Esophagus squamous epithelium (tissue), 4 donors: Measurements from ENCODE around the gene CD34.

Source experiments
- CTCF ChIP-seq, 6 experiments: fragments of 450-650 bp in 4 of 6; fragments of 200-600 bp in 2 of 6; sonication (generic) in 2 of 6; IDR thresholded peaks; one replicate each; pipeline ENCODE4 v1.5.1; 2016 to 2019; ENCODE audit warnings: antibody characterized with exemption in 6 of 6, mild to moderate bottlenecking in 4 of 6, moderate library complexity in 4 of 6
- POLR2A ChIP-seq, 4 donors: fragments of 450-650 bp; IDR thresholded peaks; one replicate each; pipeline ENCODE4 v1.6.1; 2017; ENCODE audit warnings: antibody characterized with exemption in 4 of 4, mild to moderate bottlenecking in 4 of 4, moderate library complexity in 3 of 4

- TF ChIP-seq CTCF (IDR thresholded peaks at IDR 0.05) (no peak), POLR2A (IDR thresholded peaks at IDR 0.05) (no peak)
Measured at GRCh38 chr1:207886227-207886626, 24.7 kb downstream of the CD34 start.
